Erythroblast (primary cell): ENCODE measurements around the gene RHOT2.

Experiments
- GATA1 ChIP-seq: IDR thresholded peaks from 2 replicates; pipeline ENCODE4 v1.6.1; 2011; ENCODE audit warnings: low read depth, mild to moderate bottlenecking, control low read depth, low read length, moderate library complexity
- POLR2A ChIP-seq: IDR thresholded peaks from 2 replicates; pipeline ENCODE4 v1.6.1; 2011; ENCODE audit warnings: mild to moderate bottlenecking, low read length

- TF ChIP-seq POLR2A (no peak), GATA1 (no peak)
Measured at GRCh38 chr16:658679-659571, 9.0 kb upstream of the RHOT2 start.
